ENCODE data around the gene APLN.

Gene APLN

DNA sequence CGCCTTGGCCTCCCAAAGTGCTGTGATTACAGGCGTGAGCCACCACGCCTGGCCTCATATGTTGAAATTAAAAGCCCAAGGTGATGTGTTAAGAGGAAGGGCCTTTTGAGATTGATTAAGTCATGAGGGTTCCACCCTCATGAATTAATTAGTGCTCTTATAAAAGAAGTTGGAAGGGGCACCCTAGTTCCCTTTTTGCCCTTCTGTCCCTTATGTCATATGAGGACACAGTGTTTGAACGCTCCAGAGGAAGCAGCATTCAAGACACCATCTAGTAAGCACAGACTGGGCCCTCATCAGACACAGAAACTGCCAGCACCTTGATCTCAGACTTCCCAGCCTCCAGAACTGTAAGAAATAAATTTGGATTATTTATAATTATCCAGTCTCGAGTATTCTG lies 5.1 kb upstream of the APLN start:
- DNase-seq = no peak

GRCh38 chrX:129659141-129659540 lies 4.4 kb upstream of the APLN start:
- DNase-seq = no peak

- DNase-seq = no peak
Observed at GRCh38 chrX:129658429-129658828, 3.7 kb upstream of the APLN start.

DNA sequence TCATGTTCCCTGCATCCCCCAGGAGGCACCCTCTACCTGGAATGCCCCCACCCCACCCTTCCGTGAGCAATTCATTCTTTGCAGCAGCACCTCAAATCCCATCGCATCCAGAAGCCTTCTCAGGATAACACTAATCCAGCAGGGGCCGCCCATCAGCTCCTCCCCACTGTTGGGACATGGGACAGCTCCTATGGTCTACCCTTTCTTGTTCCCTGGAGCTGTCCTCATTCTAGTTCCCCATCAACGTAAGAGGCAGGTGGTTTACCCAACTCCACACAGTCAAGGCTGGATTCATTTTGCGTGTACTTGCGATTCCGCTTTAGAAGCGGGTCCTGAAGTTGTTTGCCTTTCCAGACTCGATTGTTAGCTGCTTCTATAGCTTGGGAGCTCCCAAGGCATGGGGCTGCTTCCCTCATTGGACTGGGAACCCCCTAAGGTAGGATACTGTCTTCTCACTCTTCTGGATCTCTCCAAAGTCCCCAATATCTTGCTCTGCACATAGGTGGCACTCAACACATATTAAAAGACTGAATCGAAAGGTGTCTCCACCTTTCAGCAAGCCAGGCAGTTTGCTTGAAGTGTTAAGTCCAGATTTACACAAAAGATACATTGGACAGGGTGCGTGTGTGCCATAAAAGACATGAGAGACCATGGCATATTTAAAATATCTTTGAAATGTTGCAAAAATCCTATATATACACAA lies 942 bp upstream of the APLN start:
- DNase-seq = peak; percentile 28

DNA sequence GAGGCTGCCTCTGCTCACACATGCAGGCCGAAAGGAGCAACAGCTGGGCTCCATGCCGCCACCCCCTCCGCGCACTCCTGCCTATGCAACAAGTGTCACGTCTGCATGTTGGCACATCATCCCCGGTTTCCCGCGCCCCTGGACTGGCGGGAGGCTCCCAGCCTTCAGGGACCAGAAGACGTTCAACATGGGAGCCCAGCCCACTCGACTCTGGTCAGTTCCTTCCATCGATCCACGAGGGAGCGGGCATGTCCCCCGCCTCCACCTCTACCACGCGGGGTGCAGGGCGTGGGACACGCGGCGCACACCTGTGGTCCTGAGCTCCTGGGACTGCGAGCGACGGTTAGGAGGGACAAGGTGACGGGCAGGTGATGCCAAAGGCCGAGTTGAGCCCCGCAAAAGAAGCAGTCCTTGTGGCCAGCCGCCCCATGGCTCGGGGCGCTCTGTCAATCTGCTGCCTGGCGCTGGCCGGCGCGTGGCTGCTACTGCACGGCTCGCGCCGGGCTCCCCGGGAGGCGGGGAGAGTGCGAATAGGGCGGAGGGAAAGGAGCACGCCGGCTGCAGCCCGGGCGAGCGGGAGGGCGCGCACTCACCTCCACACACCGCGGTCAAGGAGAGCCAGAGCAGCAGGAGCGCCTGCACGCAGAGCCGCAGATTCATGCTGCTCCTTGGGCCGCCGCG lies 645 bp downstream of the APLN start:
- peak; percentile 35 for DNase-seq

DNA sequence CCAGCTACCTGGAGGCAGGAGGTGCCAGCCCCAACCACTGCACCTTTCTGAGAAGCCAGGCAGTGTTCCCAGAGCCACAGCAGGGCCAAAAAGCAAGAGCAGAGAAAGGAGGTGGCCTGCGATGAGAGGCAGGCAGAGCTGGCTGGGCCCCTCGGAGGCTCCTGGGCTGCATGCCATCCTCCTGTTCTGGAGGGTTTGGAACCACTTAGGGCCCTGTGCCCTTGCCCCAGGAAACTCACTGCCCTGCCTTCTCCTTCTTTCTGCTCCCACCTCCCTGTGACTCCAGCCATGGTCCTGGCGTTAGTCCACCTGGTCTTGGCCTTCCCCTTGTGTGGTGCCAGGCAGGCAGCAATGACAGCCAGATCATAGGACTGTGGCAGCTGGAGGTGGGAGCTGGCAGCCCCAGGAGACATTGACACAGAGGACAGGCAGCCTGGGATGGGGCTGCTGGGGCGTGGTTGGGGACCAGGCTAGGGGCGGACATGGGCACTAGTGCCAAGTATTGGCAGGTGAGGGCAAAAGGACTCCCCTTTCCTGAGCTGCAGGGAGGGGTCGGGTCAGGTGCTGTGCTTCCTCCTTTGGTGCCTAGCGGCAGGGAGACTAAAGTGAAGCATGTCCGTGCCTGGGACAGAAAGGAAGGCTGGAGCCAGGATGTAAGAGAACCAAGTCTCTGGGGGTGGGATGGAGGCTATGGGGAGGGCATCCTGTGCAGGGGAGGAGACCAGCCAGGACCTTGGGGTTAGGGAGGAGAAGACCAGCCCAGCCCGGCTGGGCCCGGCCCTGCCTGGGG lies 1.4 kb downstream of the APLN start:
- no peak for DNase-seq

DNA sequence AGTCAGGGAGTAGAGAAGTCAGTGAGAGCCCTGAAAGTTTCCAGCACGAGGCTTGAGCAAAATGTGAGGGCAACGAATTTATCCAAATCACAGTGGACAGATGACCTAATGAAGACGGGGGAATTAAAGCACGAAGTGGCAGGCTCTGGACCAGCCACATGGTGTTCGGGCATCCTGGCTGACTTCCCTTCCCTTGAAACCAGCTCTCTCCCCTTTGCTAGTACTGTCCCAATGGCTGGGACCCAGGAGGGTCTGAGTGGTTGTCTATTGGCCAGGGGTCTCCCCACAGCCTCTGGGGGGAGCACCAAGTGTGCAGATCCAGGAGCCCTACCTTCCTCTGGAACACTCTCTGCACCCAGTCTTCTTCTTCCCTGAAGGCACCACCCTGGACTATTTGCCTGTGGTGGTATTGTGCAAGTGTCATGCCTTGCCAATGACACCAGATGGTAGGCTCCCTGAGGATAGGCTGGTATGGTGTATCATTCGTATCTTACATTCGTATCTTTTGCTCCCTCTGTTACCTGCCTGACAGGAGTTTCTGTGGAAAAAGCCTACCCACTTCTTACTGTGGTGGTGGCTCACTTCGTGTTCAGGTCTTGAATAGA lies 2.1 kb downstream of the APLN start:
- no peak for DNase-seq

DNA sequence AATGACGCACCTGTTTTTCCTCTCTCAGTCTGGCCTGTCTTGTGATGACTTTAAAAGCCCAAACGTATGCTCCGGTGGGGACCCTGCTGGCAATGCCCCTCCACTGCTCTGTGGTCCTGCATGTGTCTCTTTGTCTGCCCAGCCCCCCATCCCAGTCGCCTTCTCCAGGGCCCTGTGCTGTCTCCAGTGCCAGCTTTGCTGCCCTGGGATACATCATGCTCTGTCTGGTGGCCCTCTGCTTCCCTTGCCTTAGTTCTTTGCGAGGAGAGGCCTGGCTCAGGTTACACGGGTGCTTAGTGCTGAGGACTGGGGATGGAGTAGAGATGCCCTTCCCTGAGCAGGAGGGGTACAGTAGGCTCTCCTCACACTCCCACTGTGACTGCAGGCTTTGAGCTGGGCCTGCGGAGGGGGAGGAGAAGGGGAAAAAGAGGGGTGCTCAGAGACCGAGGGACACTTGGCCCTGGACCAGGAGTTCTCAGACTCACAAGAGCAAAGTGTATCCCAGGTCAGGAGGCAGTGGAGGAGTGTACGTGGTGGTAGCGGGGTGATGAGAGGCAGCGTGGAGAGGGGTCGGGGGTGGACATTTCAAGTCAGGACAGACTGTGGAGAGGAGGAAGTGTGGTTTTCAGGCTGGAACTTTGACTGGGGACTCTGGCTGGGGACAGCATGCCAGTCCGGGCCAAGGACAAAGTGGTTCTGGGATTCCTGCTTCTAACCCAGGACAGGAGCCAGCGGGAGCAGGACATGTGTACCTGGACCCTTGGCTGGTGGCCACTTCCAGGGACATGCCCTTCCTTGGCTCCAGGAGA lies 2.8 kb downstream of the APLN start:
- no peak for DNase-seq

GRCh38 chrX:129650821-129651510 lies 3.8 kb downstream of the APLN start:
- no peak for DNase-seq

DNA sequence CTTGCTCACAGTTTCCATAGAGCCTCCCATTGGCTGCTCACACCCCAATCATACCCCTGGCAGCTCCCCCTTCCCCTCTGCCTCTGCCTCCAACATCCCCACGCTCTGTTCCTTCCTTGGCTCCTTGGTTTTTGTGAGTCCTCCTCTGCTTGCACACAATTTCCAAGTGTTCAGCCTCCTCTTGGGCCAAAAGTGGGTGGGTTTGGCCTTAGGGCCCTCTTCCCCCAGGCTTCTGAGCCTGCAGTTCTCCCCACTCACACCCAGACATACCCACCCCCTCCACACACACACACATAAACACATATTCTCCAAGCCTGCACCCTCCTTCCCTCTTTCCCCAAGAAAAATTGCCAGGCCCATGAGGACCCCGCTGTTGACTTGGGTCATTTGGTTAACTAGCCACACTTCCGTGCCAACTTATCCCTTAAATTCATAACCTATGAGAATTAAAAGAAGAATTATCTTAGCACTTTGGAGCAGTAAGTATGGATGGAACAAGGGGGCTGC lies 4.5 kb downstream of the APLN start:
- DNase-seq = no peak

DNA sequence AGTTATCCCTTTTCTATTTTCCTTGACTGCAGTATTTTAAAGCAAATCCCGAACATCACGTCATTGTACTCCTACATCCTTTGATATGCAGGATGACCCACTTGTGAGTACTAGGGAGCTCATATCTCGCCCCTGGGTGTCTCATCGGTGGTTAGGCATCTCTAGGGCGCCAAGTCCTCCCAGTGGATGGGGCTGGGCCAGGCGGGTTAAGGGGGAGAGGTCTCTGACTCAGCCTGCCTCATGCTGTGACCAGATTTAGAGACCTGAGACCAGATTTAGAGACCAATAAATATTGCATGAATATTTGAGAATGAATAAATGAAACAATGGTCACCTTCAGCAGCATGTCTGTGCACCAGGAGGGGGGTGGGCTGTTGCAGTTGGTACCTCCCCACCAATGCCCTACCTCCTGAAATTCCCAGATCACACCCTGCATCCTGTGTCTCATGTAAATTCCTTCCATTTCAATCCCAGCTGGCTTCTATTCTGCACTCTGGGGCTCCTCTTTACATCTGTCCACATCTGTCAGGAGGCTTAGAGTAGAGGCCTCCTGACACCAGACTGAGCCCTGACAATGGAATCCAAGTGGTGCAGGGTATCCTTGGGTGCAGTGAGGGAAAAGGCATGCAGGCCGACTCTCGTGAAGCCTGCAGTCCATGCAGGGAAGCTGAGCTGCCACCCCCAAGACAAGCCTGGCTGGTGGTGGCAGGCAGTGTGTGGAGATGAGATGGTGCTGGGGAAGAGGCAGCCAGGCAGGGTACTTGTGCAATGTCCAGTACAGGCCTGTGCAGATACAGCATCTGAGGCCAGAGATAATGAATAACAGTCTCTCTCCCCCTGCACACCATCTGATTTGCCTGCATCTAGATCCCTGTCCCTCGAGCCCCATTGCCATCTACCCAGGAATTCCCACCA lies 5.2 kb downstream of the APLN start:
- DNase-seq = no peak

DNA sequence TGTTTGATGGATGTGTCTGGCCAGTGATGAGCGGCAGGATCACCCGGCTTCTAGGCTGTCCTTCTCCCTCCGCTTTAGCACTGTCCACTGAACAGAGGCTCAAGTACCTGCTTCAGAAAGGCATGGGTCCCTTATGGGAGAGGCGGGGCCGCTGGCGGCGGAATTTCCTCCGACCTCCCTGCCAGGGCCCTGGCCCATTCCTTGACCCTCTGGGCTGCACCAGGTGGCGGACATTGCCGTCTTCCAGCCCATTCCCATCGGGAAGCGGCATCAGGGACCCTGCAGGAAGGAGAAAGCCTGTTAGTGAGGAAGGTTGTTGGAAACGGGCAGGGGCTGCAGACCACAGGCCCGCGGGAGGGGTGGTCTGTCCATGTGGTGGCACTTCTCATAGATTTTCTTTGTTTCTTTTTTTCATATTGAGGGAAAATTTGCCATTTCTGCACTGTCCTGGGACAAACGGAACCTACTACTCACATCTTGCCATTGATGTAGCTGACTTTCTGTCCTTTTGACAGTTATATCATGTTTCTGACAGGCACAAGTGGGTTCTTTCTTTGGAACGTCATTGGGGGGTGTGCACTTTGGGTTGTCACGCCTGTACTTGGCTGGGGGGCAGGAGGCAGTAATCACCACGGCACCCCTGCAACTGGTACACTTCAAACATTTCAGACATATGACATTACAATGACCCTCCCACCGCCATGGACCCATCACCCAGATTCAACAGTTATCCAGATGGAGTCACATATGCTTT lies 6.1 kb downstream of the APLN start:
- DNase-seq = no peak

DNA sequence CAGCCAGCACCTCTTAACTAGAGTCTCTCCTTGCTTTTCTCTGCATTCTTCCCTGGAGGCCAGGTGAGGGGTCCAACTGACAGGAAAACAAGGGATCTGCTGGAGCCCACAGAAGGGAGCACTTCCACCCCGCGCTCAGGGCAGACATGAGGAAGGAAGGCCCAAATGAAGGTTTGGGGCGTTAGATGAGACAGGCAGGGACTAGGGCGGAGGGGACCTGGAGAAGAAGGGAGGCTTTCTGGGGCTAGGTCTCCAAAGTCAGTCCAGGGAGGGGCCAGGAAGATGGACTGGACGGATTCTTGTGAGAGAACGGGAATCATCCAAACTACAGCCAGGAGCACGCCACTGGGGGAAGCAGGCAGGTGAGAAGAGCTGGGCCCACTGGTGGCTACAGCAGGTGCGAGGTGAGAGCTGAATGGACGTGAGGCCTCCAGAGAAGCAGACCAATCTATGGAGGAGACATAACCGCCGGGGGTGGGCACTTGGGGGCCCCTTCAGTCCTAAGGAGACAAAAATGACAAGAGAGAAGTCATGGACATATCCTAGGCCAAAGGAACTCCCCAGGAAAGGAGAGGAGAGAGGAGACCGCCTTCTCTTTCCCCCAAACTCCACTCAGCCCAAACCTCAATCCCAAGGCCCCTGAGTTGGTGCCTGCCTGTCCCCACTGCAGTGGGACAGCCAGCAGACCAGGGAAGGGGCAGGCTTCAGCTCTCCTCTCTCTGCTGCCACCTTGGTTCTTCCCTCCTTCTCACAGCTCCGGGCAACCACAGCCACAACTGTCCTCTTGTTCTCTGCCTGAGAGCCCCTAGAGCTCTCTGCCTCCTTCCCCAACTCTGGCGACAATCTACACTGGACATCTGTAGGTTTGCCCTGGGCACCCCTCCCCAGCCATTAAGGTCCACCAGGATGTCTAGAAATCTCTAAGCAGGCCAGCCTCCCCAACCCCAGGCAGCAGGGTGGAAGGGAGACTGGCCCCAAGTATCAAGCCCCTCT lies 7.0 kb downstream of the APLN start:
- DNase-seq = no peak

DNA sequence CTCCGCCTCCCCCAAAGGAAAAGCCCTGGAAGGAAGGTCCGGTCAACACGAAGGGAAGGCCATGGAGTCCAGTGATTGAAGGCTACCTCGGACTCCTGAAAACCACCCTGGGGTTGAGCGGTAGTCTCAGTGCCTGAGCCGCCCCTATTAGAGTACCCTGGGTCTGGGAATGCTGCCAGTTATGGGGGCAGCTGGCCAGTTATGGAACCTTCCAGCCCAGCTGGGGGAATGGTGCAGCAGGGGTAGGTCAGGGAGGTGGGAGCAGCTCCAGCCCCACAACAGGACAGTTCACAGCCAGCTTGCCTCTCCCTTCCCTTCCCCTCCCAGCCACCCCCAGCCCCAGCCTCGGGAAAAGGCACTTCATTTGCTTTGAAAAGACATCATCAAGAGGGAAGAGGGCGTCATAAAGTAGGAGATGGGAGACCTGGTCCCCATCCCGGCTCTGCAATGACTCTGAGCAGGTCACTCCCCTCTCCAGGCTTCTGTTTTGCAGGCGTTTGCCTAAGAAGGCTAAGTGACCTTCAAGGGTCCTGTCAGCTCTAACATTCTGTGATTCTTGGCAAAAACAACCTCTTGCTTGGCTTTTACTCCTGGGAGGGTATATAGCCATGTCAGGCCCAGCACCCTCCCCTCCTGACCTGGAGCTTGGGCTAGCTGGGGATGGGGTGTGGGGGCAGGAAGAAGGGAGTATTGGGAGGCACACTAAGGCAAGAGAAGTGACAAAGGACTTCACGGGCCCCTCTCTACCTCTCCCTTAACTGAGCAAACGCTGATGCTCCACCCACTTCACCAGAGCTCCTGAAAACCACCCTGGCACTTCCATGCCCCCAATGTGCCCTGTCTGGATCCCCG lies 8.0 kb downstream of the APLN start:
- no peak for DNase-seq

DNA sequence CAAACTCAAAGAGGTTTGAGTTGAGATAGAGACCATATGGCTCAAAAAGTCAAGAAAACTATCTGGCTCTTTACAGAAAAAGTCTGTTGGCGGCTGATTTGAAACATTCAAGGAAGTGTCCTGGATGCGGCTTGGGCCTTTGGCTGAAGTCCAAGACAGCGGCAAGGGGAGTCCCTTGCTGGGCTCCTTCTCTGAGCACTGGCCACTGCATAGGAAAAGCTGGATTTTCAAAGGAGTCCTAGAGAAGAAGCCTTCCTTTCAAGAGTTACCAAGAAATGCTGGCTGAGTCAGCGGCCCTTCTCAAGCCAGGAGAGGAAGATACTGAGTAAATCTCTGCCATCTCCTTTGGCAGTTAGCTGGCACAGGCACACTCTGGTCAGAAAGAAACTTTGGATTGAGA lies 12.1 kb downstream of the APLN start:
- no peak for DNase-seq

DNA sequence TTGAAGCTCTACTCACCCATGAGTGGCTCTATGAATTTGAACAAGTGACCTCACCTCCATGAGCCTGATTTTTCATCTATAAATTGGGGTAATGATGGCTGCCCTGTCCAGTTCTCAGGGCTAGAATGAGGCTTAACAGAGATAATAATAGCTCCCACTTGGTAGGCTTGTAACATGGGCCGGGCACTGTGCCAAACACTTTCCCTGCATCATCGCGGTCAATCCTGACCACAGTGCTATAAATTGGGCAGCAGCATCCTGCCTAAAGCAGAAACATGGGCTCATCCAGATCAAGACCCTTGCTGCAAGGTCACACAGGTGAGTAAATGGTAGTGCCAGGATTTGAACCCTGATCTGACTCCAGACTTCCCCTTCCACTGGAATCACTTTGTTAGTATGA lies 12.8 kb downstream of the APLN start:
- DNase-seq = no peak

DNA sequence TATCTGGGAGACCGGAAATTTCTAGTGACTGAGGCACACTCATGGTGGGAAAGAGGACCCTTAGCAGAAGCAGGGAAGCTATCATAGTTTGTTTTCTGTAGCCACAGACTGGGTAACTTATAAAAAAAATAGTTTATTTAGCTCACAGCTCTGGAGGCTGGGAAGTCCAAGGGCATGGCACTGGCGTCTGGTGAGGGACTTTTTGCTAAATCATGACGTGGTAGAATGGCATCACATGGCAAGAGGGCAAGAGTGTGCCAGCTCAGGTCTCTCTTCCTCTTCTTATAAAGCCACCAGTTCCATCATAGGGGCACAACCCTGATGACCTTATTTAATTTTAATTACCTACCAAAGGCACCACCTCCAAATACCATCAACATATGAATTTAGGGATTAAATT lies 13.3 kb downstream of the APLN start:
- DNase-seq = no peak

DNA sequence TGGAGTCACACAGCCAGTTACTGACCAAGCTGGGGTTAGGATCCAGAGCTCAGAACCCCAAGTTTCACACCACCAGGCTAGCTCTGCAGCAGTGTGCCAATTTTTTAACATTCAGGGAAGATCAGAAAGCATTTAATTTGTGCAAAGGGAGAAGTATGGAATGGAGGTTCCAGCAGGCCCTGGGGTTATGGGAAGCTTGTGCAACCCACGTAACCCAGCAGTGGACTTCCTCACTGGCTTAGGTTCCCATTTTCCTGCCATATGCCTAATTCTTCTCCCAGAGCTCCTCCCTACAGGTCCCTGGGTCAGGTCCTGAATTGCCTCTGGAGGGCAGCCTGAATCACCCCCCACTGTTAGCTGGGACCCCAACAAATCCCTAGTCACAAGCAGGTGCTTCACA lies 14.0 kb downstream of the APLN start:
- no peak for DNase-seq
